ENCODE data around the gene BEAN1.
"Not testable (repeated sequence)": the region's sequence is repeated elsewhere in the genome, so short reads cannot be mapped to it uniquely, and the experiment has no call there.

The BEAN1 gene

GRCh38 chr16:66512272-66513110 is 85.4 kb downstream of the BEAN1 start:
- no peak for DNase-seq

GRCh38 chr16:66513111-66513723 is 86.1 kb downstream of the BEAN1 start:
- no peak for DNase-seq

GRCh38 chr16:66514391-66514790 is 87.3 kb downstream of the BEAN1 start:
- DNase-seq = not testable (repeated sequence)

- not testable (repeated sequence) for DNase-seq
Observed at GRCh38 chr16:66514980-66515595, 88.0 kb downstream of the BEAN1 start.

GRCh38 chr16:66515596-66516508 is 88.8 kb downstream of the BEAN1 start:
- DNase-seq = no peak

- DNase-seq = no peak
Observed at GRCh38 chr16:66516509-66516807, 89.4 kb downstream of the BEAN1 start.

- peak; percentile 94 for DNase-seq
Observed at GRCh38 chr16:66516808-66517585, 89.9 kb downstream of the BEAN1 start.

GRCh38 chr16:66517586-66518263 is 90.6 kb downstream of the BEAN1 start:
- DNase-seq = no peak

GRCh38 chr16:66519482-66520373 is 92.6 kb downstream of the BEAN1 start:
- DNase-seq = no peak

GRCh38 chr16:66520406-66521170 is 93.5 kb downstream of the BEAN1 start:
- DNase-seq = no peak

GRCh38 chr16:66521252-66521713 is 94.2 kb downstream of the BEAN1 start:
- DNase-seq = no peak

GRCh38 chr16:66521951-66522771 is 95.1 kb downstream of the BEAN1 start:
- DNase-seq = no peak

- no peak for DNase-seq
Observed at GRCh38 chr16:66522816-66523590, 95.9 kb downstream of the BEAN1 start.

GRCh38 chr16:66523861-66524354 is 96.8 kb downstream of the BEAN1 start:
- no peak for DNase-seq

- DNase-seq = no peak
Observed at GRCh38 chr16:66524601-66525164, 97.6 kb downstream of the BEAN1 start.

- DNase-seq = no peak
Observed at GRCh38 chr16:66525396-66526180, 98.5 kb downstream of the BEAN1 start.

GRCh38 chr16:66528294-66528693 is 101.2 kb downstream of the BEAN1 start:
- DNase-seq = no peak
